Pancreas (tissue), 10 donors: ENCODE data around the gene LILRA6. TPM values are rescaled to one million over a fixed set of nuclear protein-coding genes. Genes with fewer than 3 reads are reported as not detected.

ENCODE experiments used
- ATAC-seq, 4 donors: fragments of 200-7000 bp; cut with Tn5 transposase; one replicate each; pipeline versions ENCODE4 v1.8.0 to v1.9.1; 2020; ENCODE audit warnings: mild to moderate bottlenecking in 4 of 4, moderate library complexity in 4 of 4
- DNase-seq, 6 donors: peaks; one replicate each; pipeline ENCODE4 v3.0.0-alpha.2; 2020
- FAIRE-seq: peaks from 2 replicates; lab custom pipeline; 2012; peaks lifted over from hg19 to GRCh38; lab: Jason Lieb, UNC
- H3K27ac ChIP-seq, 4 donors: fragments of 200-600 bp; sonication (generic); 1 replicate in 3 of 4; 2 replicates in 1 of 4; pipeline versions ENCODE4 v1.5.0 to v1.8.0; 2020
- H3K27me3 ChIP-seq, 4 donors: fragments of 200-600 bp; one replicate each; pipeline ENCODE4 v1.8.0; 2021
- H3K36me3 ChIP-seq, 3 donors: fragments of 200-600 bp; sonication (generic) in 1 of 3; one replicate each; pipeline versions ENCODE4 v1.5.0 to v1.8.0; 2020 to 2021
- H3K4me1 ChIP-seq, 3 donors: fragments of 200-600 bp; one replicate each; pipeline ENCODE4 v1.8.0; 2021
- H3K4me3 ChIP-seq, 4 donors: fragments of 200-600 bp; sonication (generic) in 2 of 4; one replicate each; pipeline versions ENCODE4 v1.5.0 to v1.8.0; 2020 to 2021
- H3K9me3 ChIP-seq, 4 donors: fragments of 200-600 bp; one replicate each; pipeline ENCODE4 v1.8.0; 2021
- WGBS, 2 donors: extraction: QIAGEN DNeasy Blood & Tissue Kit; methylation state at CpG; one replicate each; pipeline ENCODE4 v1.1.7; 2013; 5-methylcytosine and 5-hydroxymethylcytosine counted together
- intact Hi-C, 3 donors: fragments of 100-400 bp; cut with DNase I; formaldehyde crosslinking; loops; one replicate each; pipeline versions ENCODE4 v1.11.1 to v1.14.2; 2022
- polyA plus RNA-seq, 2 donors: library from polyadenylated mRNA; stranded (reverse); fragments of 200-250 nt; gene quantifications; one replicate each; pipeline ENCODE4 v1.2.3, GENCODE V29; 2013
- total RNA-seq, 6 donors: library from RNA; stranded (reverse); fragmentation: NEBNext Ultra II Directional in 4 of 6; extraction: Animal tissue kit (Norgen Biotek cat#: 25700) in 4 of 6; gene quantifications; one replicate each; pipeline versions ENCODE4 v1.2.1 to v1.2.4, GENCODE V29; 2021 to 2023
- TF ChIP-seq, protein P1 (sequence below), 4 donors: fragments of 200-600 bp; sonication (generic) in 3 of 4; IDR thresholded peaks; one replicate each; pipeline versions ENCODE4 v1.5.0 to v1.8.0; 2021; ENCODE audit warnings: antibody characterized with exemption in 4 of 4
- donor health status: healthy with polysubstance abuse.
- donor health status: DM: no; HTN: no; CAD: no; lungs with moderate emphysema.
- donor health status: DM: no; HTN: no; CAD: no.
- donor health status: control.
- donor health status: control.
- donor health status: Bipolar disorder and iron deficiency.
- donor health status: DM: yes; HTN: yes; CAD: no.
- donor health status: DM: no; HTN: no; CAD: no.
- donor health status: DM: no; HTN: no; CAD: no.
- donor health status: DM: yes; HTN: yes; CAD: no.

The LILRA6 gene
- total and polyA plus RNA-seq, 8 donors: 0.20 to 2.4 (median 0.36) TPM

GRCh38 chr19:54204767-54205468 lies 37.7 kb downstream of the LILRA6 start:
- Histone ChIP-seq H3K4me1 (peaks cover 27 to 82% (median 61%) of the 10 kb centered on the region in 3 donors), H3K27ac (peak overlapping the region in 3 of 4 donors; percentile 4 to 94 (median 9)), H3K36me3 (peaks cover 7 to 44% (median 38%) of the 10 kb centered on the region in 3 donors), H3K9me3 (no peaks in the 10 kb centered on the region), H3K27me3 (no peaks in the 10 kb centered on the region), H3K4me3 (peak overlapping the region in 1 of 4 donors; percentile 87)
- DNase-seq (no peak), ATAC-seq (no peak), FAIRE-seq (no peak)
- TF ChIP-seq, protein P1, sequence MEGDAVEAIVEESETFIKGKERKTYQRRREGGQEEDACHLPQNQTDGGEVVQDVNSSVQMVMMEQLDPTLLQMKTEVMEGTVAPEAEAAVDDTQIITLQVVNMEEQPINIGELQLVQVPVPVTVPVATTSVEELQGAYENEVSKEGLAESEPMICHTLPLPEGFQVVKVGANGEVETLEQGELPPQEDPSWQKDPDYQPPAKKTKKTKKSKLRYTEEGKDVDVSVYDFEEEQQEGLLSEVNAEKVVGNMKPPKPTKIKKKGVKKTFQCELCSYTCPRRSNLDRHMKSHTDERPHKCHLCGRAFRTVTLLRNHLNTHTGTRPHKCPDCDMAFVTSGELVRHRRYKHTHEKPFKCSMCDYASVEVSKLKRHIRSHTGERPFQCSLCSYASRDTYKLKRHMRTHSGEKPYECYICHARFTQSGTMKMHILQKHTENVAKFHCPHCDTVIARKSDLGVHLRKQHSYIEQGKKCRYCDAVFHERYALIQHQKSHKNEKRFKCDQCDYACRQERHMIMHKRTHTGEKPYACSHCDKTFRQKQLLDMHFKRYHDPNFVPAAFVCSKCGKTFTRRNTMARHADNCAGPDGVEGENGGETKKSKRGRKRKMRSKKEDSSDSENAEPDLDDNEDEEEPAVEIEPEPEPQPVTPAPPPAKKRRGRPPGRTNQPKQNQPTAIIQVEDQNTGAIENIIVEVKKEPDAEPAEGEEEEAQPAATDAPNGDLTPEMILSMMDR (IDR thresholded peaks at IDR 0.05): no peak
- WGBS, 2 donors: 80 to 83% methylated on average over 4 of the region's 4 CpGs
- intact Hi-C loops: no loop called here

DNA sequence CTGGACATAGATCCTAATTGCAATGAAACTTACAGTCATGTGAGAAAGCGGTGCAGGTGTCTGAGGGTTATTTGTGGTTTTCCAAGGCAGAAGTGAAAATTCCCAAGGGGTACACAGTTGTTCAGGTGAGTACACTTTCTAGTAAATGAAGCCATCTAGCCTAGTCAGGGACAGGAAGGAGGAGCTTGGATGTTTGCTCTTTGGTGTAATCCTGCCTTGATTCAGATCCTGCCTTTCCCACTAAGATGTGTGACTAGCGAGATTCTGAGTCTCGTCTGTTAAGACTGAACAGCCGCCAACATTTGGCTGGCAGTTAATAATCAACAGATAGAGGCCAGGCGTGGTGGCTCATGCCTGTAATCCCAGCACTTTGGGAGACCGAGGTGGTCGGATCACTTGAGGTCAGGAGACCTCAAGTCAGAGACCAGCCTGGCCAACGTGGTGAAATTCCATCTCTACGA lies 39.4 kb downstream of the LILRA6 start:
- H3K4me1 ChIP-seq: peaks cover 18 to 65% (median 44%) of the 10 kb centered on the region in 3 donors
- ATAC-seq: peak in 3 of 4 donors; percentile 19 to 25 (median 24)
- H3K27me3 ChIP-seq: no peaks in the 10 kb centered on the region

DNA sequence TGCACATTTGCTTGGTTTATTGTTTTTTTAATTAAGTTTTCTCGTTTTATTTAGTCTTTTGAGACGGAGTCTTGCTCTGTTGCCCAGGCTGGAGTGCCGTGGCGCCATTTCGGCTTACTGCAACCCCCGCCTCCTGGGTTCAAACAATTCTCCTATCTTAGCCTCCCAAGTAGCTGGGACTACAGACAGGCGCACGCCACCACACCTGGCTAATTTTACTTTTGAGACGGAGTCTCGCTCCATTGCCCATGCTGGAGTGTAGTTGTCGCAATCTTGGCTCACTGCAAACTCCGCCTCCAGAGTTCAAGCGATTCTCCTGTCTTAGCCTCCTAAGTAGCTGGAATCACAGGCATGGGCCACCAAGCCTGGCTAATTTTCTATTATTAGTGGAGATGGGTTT lies 40.6 kb downstream of the LILRA6 start:
- WGBS, 2 donors: 41 to 67% methylated on average over 13 of the region's 13 CpGs
- FAIRE-seq (no peak), DNase-seq (peak in 1 of 6 donors; percentile 45), ATAC-seq (no peak)
- intact Hi-C loops: no loop called here
- H3K9me3 ChIP-seq: no peaks in the 10 kb centered on the region
- H3K27me3 ChIP-seq: no peaks in the 10 kb centered on the region
- TF ChIP-seq, protein P1 (IDR thresholded peaks at IDR 0.05): no peak
- H3K27ac ChIP-seq: peak overlapping the region in 2 of 4 donors; percentile 93 to 97
- peak overlapping the region; percentile 55 to 87 (median 62) for H3K4me3 ChIP-seq
- peaks cover 18 to 53% (median 37%) of the 10 kb centered on the region in 3 donors for H3K4me1 ChIP-seq
- H3K36me3 ChIP-seq: peaks cover 5 to 33% (median 26%) of the 10 kb centered on the region in 3 donors

More for the DNA sequence above, 39.4 kb downstream of the LILRA6 start:
- DNase-seq: peak in 4 of 6 donors; percentile 57 to 71 (median 62)
- no peaks in the 10 kb centered on the region for H3K9me3 ChIP-seq
- WGBS, 2 donors: 9 to 14% methylated on average over 9 of the region's 9 CpGs
- H3K27ac ChIP-seq: peak overlapping the region in 2 of 4 donors; percentile 93 to 97
- peaks cover 7 to 43% (median 38%) of the 10 kb centered on the region in 3 donors for H3K36me3 ChIP-seq
- TF ChIP-seq, protein P1 (IDR thresholded peaks at IDR 0.05): no peak
- H3K4me3 ChIP-seq: peak overlapping the region in 3 of 4 donors; percentile 9 to 87 (median 56)
- intact Hi-C loops: no loop called here
- FAIRE-seq: no peak

GRCh38 chr19:54201172-54201701 lies 41.4 kb downstream of the LILRA6 start:
- peak in 3 of 4 donors; percentile 0 for ATAC-seq
- intact Hi-C loops: no loop called here

More at GRCh38 chr19:54201172-54201701, 41.4 kb downstream of the LILRA6 start:
- TF ChIP-seq, protein P1 (IDR thresholded peaks at IDR 0.05): no peak
- H3K36me3 ChIP-seq: peaks cover 4 to 25% (median 19%) of the 10 kb centered on the region in 3 donors
- H3K4me1 ChIP-seq: peaks cover 18 to 45% (median 37%) of the 10 kb centered on the region in 3 donors
- H3K9me3 ChIP-seq: no peaks in the 10 kb centered on the region
- 1% methylated on average over 28 of the region's 28 CpGs for WGBS, 2 donors
- H3K4me3 ChIP-seq: peak overlapping the region; percentile 55 to 87 (median 62)
- peak in 1 of 6 donors; percentile 51 for DNase-seq
- no peak for FAIRE-seq
- no peaks in the 10 kb centered on the region for H3K27me3 ChIP-seq
- H3K27ac ChIP-seq: peak overlapping the region; percentile 82 to 97 (median 89)
